Neural progenitor cell (in vitro differentiated cells): Measurements from ENCODE around the gene CCDC188. TPM values are rescaled to one million over a fixed set of nuclear protein-coding genes. Genes with fewer than 3 reads are reported as not detected.

ENCODE experiments used
- DNase-seq: peaks from one replicate; pipeline ENCODE4 v3.0.0-alpha.2; 2016; ENCODE audit warnings: low spot score
- H2AFZ ChIP-seq: fragments of 200-600 bp; sonication (generic); replicated peaks from 2 replicates; pipeline ENCODE4 v1.6.1; 2016; ENCODE audit warnings: antibody characterized with exemption
- H3F3A ChIP-seq: fragments of 200-600 bp; sonication (generic); 2 replicates; pipeline ENCODE4 v1.6.1; 2016; ENCODE audit warnings: antibody characterized with exemption, low read depth
- H3K27ac ChIP-seq: fragments of 200-600 bp; sonication (generic); 2 replicates; pipeline ENCODE4 v1.5.1; 2016; ENCODE audit warnings: mild to moderate bottlenecking
- H3K27me3 ChIP-seq: fragments of 200-600 bp; sonication (generic); 2 replicates; pipeline ENCODE4 v1.6.1; 2016; ENCODE audit warnings: mild to moderate bottlenecking, moderate library complexity
- H3K36me3 ChIP-seq: fragments of 200-600 bp; sonication (generic); 2 replicates; pipeline ENCODE4 v1.5.1; 2016
- H3K4me1 ChIP-seq: fragments of 200-600 bp; sonication (generic); 2 replicates; pipeline ENCODE4 v1.6.1; 2016; ENCODE audit warnings: mixed run types
- H3K4me2 ChIP-seq: fragments of 200-600 bp; sonication (generic); 2 replicates; pipeline ENCODE4 v1.6.1; 2016
- H3K4me3 ChIP-seq: fragments of 200-600 bp; sonication (generic); 2 replicates; pipeline ENCODE4 v1.5.1; 2016
- H3K79me2 ChIP-seq: fragments of 200-600 bp; sonication (generic); 2 replicates; pipeline ENCODE4 v1.6.1; 2016; ENCODE audit warnings: low read depth
- H3K9ac ChIP-seq: fragments of 200-600 bp; sonication (generic); 2 replicates; pipeline ENCODE4 v1.6.1; 2016
- H3K9me3 ChIP-seq: fragments of 200-600 bp; sonication (generic); 2 replicates; pipeline ENCODE4 v1.5.1; 2016; ENCODE audit warnings: low read depth
- H4K20me1 ChIP-seq: fragments of 200-600 bp; sonication (generic); 2 replicates; pipeline ENCODE4 v1.6.1; 2016; ENCODE audit warnings: low read depth
- H3K27ac Mint-ChIP-seq: 3 replicates; pipeline ENCODE4 v1.8.0; 2021; ENCODE audit warnings: mixed read lengths
- H3K27me3 Mint-ChIP-seq: 2 replicates; pipeline ENCODE4 v1.8.0; 2022; ENCODE audit warnings: low read depth, mild to moderate bottlenecking, inconsistent platforms, moderate library complexity, mixed read lengths; ENCODE audit not compliant: insufficient read depth
- H3K36me3 Mint-ChIP-seq: 3 replicates; pipeline ENCODE4 v1.8.0; 2021; ENCODE audit warnings: mixed read lengths
- H3K4me1 Mint-ChIP-seq: 3 replicates; pipeline ENCODE4 v1.8.0; 2021; ENCODE audit warnings: mixed read lengths
- H3K4me3 Mint-ChIP-seq: 3 replicates; pipeline ENCODE4 v1.8.0; 2021; ENCODE audit warnings: mild to moderate bottlenecking, moderate library complexity, mixed read lengths
- H3K9me3 Mint-ChIP-seq: 3 replicates; pipeline ENCODE4 v1.8.0; 2020; ENCODE audit warnings: mixed read lengths
- CTCF ChIP-seq: fragments of 200-600 bp; sonication (generic); IDR thresholded peaks from 2 replicates; pipeline ENCODE4 v1.5.1; 2017; ENCODE audit warnings: antibody characterized with exemption, mild to moderate bottlenecking
- EZH2 ChIP-seq: fragments of 200-600 bp; sonication (generic); IDR thresholded peaks from 2 replicates; pipeline ENCODE4 v1.6.1; 2017; ENCODE audit warnings: antibody characterized with exemption, mild to moderate bottlenecking, moderate library complexity
- EZH2phosphoT487 ChIP-seq: fragments of 200-600 bp; sonication (generic); IDR thresholded peaks from 2 replicates; pipeline ENCODE4 v1.6.1; 2017; ENCODE audit warnings: antibody characterized with exemption
- total RNA-seq: library from RNA; depleted of rRNA; stranded (reverse); fragments of >200 nt; gene quantifications from 2 replicates; pipeline ENCODE4 v1.2.3, GENCODE V29; 2015; ENCODE audit warnings: low replicate concordance

Gene CCDC188
- total RNA-seq, 1 donor from 2014 or later = not detected

GRCh38 chr22:20140521-20140964, 10.3 kb downstream of the CCDC188 start:
- Histone ChIP-seq H3K27ac (no peak overlapping the region), H4K20me1 (peaks cover 41% of the 10 kb centered on the region), H3K36me3 (no peaks in the 10 kb centered on the region), H3K9me3 (no peaks in the 10 kb centered on the region), H2AFZ (no peak overlapping the region), H3K4me1 (no peaks in the 10 kb centered on the region), H3K27me3 (no peaks in the 10 kb centered on the region), H3K4me3 (no peak overlapping the region), H3K9ac (no peak overlapping the region), H3K4me2 (no peak overlapping the region), H3F3A (no peaks in the 10 kb centered on the region), H3K79me2 (no peaks in the 10 kb centered on the region)
- no peaks in the 10 kb centered on the region for H3K9me3 Mint-ChIP-seq
- peaks cover 3% of the 10 kb centered on the region for H3K4me1 Mint-ChIP-seq
- no peak for DNase-seq
- no peak overlapping the region for H3K27ac Mint-ChIP-seq
- TF ChIP-seq EZH2phosphoT487 (no peak), CTCF (no peak)
- no peaks in the 10 kb centered on the region for H3K36me3 Mint-ChIP-seq
- no peak overlapping the region for H3K4me3 Mint-ChIP-seq
- peaks cover 2% of the 10 kb centered on the region for H3K27me3 Mint-ChIP-seq

GRCh38 chr22:20140107-20140445, 10.8 kb downstream of the CCDC188 start:
- no peak for DNase-seq
- no peaks in the 10 kb centered on the region for H3F3A ChIP-seq
- no peak for TF ChIP-seq EZH2
- no peaks in the 10 kb centered on the region for H3K79me2 ChIP-seq
- H3K4me2 ChIP-seq = no peak overlapping the region
- no peak overlapping the region for H3K27ac Mint-ChIP-seq
- no peaks in the 10 kb centered on the region for H3K9me3 Mint-ChIP-seq
- no peak overlapping the region for H3K4me3 ChIP-seq
- no peaks in the 10 kb centered on the region for H3K4me1 ChIP-seq
- H2AFZ ChIP-seq = no peak overlapping the region
- H3K9me3 ChIP-seq = no peaks in the 10 kb centered on the region
- H3K27me3 ChIP-seq = no peaks in the 10 kb centered on the region
- H3K9ac ChIP-seq = no peak overlapping the region
- H3K27me3 Mint-ChIP-seq = peaks cover 2% of the 10 kb centered on the region
- no peaks in the 10 kb centered on the region for H3K36me3 Mint-ChIP-seq
- no peaks in the 10 kb centered on the region for H3K36me3 ChIP-seq
- peaks cover 44% of the 10 kb centered on the region for H4K20me1 ChIP-seq
- H3K4me3 Mint-ChIP-seq = no peak overlapping the region
- no peak overlapping the region for H3K27ac ChIP-seq
- H3K4me1 Mint-ChIP-seq = peaks cover 3% of the 10 kb centered on the region

GRCh38 chr22:20139391-20140106, 11.3 kb downstream of the CCDC188 start:
- H3K4me1 Mint-ChIP-seq = peaks cover 3% of the 10 kb centered on the region
- H3K4me3 Mint-ChIP-seq = peak overlapping the region; percentile 50
- Histone ChIP-seq H3K9me3 (no peaks in the 10 kb centered on the region), H3K4me3 (no peak overlapping the region), H3K9ac (no peak overlapping the region), H3K4me2 (no peak overlapping the region), H3K79me2 (no peaks in the 10 kb centered on the region), H3K27me3 (no peaks in the 10 kb centered on the region), H3K36me3 (no peaks in the 10 kb centered on the region), H2AFZ (no peak overlapping the region), H3K4me1 (no peaks in the 10 kb centered on the region), H3F3A (no peaks in the 10 kb centered on the region), H4K20me1 (peaks cover 49% of the 10 kb centered on the region), H3K27ac (no peak overlapping the region)
- DNase-seq = no peak
- H3K36me3 Mint-ChIP-seq = no peaks in the 10 kb centered on the region
- H3K27me3 Mint-ChIP-seq = peaks cover 2% of the 10 kb centered on the region
- no peak for TF ChIP-seq EZH2phosphoT487
- no peak for TF ChIP-seq EZH2
- no peak for TF ChIP-seq CTCF
- no peak overlapping the region for H3K27ac Mint-ChIP-seq
- no peaks in the 10 kb centered on the region for H3K9me3 Mint-ChIP-seq

GRCh38 chr22:20138868-20139267, 12.0 kb downstream of the CCDC188 start:
- H3K9me3 Mint-ChIP-seq = no peaks in the 10 kb centered on the region
- Histone ChIP-seq H3K9me3 (no peaks in the 10 kb centered on the region), H4K20me1 (peaks cover 55% of the 10 kb centered on the region), H3K4me2 (no peak overlapping the region), H3K4me1 (no peaks in the 10 kb centered on the region), H3K4me3 (no peak overlapping the region), H3K27me3 (no peaks in the 10 kb centered on the region), H2AFZ (no peak overlapping the region), H3K27ac (no peak overlapping the region), H3K9ac (no peak overlapping the region), H3F3A (no peaks in the 10 kb centered on the region), H3K36me3 (no peaks in the 10 kb centered on the region), H3K79me2 (no peaks in the 10 kb centered on the region)
- no peak overlapping the region for H3K4me3 Mint-ChIP-seq
- no peaks in the 10 kb centered on the region for H3K36me3 Mint-ChIP-seq
- H3K27me3 Mint-ChIP-seq = peaks cover 2% of the 10 kb centered on the region
- DNase-seq = no peak
- no peak for TF ChIP-seq EZH2phosphoT487
- H3K4me1 Mint-ChIP-seq = peaks cover 3% of the 10 kb centered on the region
- no peak overlapping the region for H3K27ac Mint-ChIP-seq
